ENCODE measurements around the gene VPS37D. TPM values are rescaled to one million over a fixed set of nuclear protein-coding genes. Genes with fewer than 3 reads are reported as not detected.
"Not testable (repeated sequence)": the region's sequence is repeated elsewhere in the genome, so short reads cannot be mapped to it uniquely, and the experiment has no call there.

Gene VPS37D
- total RNA-seq, 1 donor from 2014 or later, result 3.6 TPM

- no peak for DNase-seq
Measured at GRCh38 chr7:73646785-73647724, 20.6 kb upstream of the VPS37D start.

GRCh38 chr7:73647725-73648592, 19.7 kb upstream of the VPS37D start:
- no peak for DNase-seq

- no peak for DNase-seq
Measured at GRCh38 chr7:73648593-73649332, 18.9 kb upstream of the VPS37D start.

- DNase-seq, result no peak
Measured at GRCh38 chr7:73649576-73649975, 18.1 kb upstream of the VPS37D start.

- no peak for DNase-seq
Measured at GRCh38 chr7:73650524-73650923, 17.1 kb upstream of the VPS37D start.

- no peak for DNase-seq
Measured at GRCh38 chr7:73652541-73652949, 15.1 kb upstream of the VPS37D start.

- DNase-seq, result not testable (repeated sequence)
Measured at GRCh38 chr7:73655309-73655708, 12.3 kb upstream of the VPS37D start.

- no peak for DNase-seq
Measured at GRCh38 chr7:73659983-73660382, 7.6 kb upstream of the VPS37D start.

- DNase-seq, result not testable (repeated sequence)
Measured at GRCh38 chr7:73660594-73660993, 7.0 kb upstream of the VPS37D start.

GRCh38 chr7:73663033-73663432, 4.6 kb upstream of the VPS37D start:
- no peak for DNase-seq

- DNase-seq, result no peak
Measured at GRCh38 chr7:73668103-73668885, 663 bp downstream of the VPS37D start.

- no peak for DNase-seq
Measured at GRCh38 chr7:73668886-73669230, 1.2 kb downstream of the VPS37D start.

GRCh38 chr7:73669288-73669701, 1.7 kb downstream of the VPS37D start:
- DNase-seq, result no peak

- DNase-seq, result no peak
Measured at GRCh38 chr7:73669858-73670385, 2.3 kb downstream of the VPS37D start.

- DNase-seq, result no peak
Measured at GRCh38 chr7:73671322-73671661, 3.7 kb downstream of the VPS37D start.

- DNase-seq, result no peak
Measured at GRCh38 chr7:73671857-73672445, 4.3 kb downstream of the VPS37D start.

- DNase-seq, result no peak
Measured at GRCh38 chr7:73674468-73675124, 7.0 kb downstream of the VPS37D start.

- not testable (repeated sequence) for DNase-seq
Measured at GRCh38 chr7:73676062-73676461, 8.4 kb downstream of the VPS37D start.

- DNase-seq, result no peak
Measured at GRCh38 chr7:73678862-73679261, 11.2 kb downstream of the VPS37D start.

GRCh38 chr7:73679709-73680108, 12.1 kb downstream of the VPS37D start:
- DNase-seq, result no peak

GRCh38 chr7:73680501-73680900, 12.9 kb downstream of the VPS37D start:
- no peak for DNase-seq

Data from skin of body (tissue), 2 donors.